Fibroblast of skin of left quadriceps (primary cell): ENCODE results near the gene ZBTB48.
"Not testable (repeated sequence)": the region's sequence is repeated elsewhere in the genome, so short reads cannot be mapped to it uniquely, and the experiment has no call there.

Experiments used
- DNase-seq, 2 experiments: peaks; one replicate each; pipeline ENCODE4 v3.0.0-alpha.2; 2013; ENCODE audit warnings: low read depth in 2 of 2

The ZBTB48 gene

DNA sequence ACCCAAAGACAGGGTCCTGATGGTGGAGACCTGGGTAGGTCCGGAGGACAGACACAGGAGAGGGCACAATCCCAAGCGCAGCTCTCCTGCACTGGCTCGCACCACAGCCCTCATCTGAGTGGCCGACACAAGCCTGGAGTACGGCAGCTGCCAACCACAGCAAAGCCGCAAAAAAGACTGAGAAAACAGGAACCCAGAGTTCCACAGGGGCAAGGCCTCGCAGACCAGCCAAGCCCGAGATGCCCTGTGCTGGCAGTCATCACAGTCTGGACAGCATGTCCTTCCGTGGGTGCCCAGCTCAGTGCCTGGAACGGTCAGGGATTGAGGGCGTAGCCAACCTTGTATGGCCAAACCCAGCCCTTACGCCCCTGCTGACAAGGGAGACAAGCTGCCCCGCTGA, 11.4 kb downstream of the ZBTB48 start:
- no peak for DNase-seq

DNA sequence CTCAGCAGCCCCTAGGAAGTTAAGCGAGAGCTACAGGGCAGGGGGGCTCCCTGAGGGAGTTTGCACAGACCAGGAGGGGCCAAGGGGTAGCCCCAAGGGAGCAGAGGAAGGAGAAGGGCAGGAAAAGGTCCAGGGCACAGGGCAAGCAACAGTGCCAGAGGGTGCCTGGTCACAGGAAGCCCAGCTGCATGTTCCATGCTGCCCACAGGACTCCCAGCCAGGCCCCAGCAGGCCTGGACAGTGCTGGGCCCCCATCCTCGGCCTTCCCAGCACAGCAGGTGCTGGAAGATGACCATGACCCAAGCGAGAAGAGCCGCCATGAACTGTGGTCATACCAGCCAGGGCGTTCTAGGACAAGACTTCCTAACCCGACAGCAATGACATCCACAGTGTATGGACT, 11.8 kb downstream of the ZBTB48 start:
- no peak for DNase-seq

GRCh38 chr1:6592441-6592840, 12.6 kb downstream of the ZBTB48 start:
- no peak for DNase-seq

DNA sequence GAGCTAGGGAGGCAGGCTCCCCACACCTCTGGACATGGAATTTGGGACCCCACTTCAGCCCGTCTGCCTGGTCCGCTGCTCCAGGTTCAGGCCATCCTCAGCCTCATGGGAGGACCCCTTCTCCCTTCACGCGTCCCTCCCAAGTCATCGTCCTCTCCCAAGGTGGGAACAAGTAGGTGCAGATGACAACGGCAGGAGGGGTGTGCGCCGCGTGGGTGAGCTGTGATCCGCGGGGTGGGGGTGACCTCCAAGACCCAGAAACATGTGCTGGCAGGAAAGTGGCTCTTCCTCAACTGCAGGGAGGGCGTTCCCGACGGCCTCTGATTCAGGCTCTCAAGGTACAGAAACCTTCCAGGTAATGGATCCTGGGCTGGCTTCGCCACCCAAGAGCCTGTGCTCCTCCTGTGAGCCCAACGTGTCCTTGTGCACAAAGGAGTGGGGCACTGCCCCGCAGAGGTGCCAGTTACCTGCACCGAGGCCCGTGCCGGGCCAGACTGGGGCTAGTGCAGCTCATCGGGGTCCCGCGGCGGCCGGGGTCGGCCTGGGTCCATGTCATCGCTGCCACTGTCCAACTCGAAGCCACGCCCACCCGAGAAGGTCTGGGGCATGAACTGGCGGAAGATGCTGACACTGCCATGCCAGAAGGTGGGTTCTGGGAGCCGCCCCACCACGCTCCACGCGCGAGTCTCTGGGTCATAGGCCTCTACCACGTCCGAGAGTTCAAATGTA, 13.2 kb downstream of the ZBTB48 start:
- no peak for DNase-seq

DNA sequence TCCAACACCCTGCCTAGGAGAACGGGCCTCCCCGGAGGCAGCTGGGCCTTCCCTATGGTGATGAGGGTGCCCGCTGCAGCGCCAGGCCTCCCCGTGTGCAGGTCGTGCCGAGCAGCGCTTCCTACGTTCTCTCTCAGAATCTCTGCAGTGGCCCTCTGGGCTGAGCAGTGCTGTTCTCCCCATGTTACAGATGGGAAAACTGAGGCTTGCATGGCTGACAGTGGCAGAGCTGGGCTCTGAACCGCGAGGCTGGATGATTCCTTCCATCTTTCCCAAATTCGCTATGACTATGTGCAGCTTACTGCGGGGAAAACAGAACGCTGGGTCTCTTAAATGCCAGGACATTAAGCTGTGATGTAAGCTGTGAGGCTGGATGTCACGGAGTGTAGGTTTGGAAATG, 14.0 kb downstream of the ZBTB48 start:
- DNase-seq, result no peak

- no peak for DNase-seq
Observed at GRCh38 chr1:6594977-6595740, 15.4 kb downstream of the ZBTB48 start.

GRCh38 chr1:6596351-6596750, 16.6 kb downstream of the ZBTB48 start:
- DNase-seq, result no peak

DNA sequence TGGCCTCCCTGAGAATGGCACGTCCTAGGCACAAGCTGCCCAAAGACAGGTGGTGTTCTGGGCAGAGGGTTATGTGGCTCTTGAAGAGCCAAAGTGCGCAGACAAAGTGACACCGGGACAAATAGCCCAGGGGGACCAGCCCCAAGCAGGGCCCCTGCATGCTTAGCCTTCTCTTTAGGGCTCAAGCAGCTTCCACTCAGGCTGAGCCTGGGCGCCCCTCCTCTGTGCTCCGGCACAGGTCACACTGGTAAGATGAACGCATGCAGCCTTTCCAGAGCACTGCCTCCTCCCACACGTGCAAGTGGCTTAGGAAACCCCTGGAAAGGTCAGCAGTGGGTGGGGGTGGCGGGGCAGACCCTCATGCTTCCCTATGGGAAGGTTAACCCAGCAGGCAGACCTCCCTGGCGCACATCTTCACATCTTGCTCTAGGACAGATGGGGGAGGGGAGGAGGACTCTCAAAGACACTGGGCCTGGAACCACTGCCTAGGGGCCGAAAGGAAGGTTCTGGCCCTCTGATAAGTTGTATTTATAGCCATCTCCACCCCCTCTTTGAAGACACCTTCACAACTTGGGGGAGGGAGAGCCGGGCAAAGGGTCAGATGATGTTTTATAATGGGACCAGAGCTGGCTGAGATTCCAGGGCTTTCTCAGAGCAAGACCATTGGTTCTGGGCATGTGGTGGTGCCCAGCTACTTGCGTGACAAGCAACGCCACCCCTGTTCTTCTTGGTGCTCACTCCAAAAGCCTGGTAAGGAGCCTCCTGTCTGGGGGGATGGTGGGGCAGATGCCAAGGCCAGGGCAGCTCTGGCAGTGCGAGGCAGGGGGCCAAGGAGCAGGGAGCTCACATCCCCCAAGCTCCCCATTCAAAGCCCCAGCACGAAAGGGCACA, 17.3 kb downstream of the ZBTB48 start:
- DNase-seq, result no peak

- DNase-seq, result no peak
Observed at GRCh38 chr1:6597777-6598131, 18.0 kb downstream of the ZBTB48 start.

DNA sequence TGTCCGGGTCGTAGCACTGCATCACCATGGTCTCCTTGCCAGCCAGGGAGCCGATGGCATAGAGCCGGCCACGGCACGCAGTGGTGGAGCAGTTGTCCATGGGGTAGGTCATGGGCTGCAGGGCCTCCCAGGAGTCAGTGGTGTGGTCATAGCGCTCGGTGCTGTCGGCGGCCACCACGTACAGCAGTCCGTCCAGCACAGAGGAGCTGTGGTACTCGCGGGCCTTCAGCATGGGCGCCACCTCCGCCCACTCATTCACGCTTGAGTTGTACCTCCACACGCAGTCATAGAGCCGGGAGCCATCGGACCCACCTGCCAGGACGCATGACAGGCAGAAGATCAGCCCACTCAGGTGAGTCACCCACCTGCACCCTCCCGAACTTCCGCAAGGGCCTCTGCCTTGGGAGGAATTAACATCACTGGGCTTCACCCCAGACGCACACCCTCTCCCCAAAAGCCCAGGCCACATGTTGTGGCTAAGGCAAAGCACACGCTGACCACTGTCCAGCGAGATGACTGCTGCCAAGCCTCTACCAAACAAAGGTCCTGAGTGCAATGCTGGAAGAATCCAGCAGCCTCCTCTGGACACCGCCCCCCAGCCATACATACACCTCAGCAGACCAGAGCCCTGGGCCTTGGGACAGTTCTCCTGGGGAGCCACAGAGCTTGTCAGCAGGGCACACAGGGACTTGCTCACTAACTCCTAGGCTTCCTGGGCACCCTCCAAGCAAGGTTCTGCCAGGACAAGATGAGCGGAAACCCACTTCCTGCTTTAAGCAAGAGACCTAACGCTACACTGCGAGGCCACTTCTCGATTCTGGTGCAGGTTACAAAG, 19.6 kb downstream of the ZBTB48 start:
- DNase-seq, result no peak

DNA sequence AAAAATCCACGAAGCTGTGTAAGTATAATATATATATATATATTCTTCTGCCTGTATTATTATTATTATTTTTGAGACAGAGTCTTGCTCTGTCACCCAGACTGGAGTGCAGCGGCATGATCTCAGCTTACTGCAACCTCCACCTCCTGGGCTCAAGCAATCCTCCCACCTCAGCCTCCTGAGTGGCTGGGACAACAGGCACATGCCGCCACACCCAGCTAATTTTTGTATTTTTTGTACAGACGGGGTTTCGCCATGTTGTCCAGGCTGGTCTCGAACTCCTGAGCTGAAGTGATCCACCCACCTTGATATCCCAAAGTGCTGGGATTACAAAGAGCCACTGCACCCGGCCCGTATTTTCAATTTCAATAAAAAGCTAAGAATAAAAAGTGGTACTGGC, 20.2 kb downstream of the ZBTB48 start:
- DNase-seq, result not testable (repeated sequence)

DNA sequence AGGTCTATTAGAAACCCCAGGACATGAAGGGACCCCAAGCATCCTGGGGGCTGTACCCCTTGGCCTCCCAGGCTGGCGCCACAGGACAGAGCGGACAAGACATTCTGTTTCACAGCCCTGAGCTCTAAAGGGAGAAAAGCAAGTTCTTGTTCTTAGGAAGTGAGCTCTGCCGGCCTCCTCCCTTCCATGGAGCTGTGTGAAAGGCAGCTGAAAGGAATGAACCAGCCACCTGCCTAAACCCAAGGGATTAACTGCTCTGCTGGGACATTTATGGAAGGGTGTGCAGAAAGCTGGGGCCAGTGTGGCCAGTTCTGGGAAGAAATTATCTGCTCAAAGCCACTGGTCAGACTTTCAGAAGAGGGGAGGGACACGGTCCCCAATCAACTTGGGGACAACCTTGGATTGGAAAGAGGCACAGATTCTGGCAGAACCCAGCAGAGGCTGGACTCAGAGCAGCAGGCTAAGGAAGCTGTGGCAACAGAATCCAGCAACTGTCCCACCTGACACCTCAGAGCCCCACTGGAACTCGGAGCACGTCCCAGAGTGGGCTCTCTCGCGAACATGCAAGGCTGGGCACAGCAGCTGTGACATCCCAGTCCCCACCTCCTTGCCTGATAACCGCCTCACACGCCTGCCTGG, 20.7 kb downstream of the ZBTB48 start:
- no peak for DNase-seq

DNA sequence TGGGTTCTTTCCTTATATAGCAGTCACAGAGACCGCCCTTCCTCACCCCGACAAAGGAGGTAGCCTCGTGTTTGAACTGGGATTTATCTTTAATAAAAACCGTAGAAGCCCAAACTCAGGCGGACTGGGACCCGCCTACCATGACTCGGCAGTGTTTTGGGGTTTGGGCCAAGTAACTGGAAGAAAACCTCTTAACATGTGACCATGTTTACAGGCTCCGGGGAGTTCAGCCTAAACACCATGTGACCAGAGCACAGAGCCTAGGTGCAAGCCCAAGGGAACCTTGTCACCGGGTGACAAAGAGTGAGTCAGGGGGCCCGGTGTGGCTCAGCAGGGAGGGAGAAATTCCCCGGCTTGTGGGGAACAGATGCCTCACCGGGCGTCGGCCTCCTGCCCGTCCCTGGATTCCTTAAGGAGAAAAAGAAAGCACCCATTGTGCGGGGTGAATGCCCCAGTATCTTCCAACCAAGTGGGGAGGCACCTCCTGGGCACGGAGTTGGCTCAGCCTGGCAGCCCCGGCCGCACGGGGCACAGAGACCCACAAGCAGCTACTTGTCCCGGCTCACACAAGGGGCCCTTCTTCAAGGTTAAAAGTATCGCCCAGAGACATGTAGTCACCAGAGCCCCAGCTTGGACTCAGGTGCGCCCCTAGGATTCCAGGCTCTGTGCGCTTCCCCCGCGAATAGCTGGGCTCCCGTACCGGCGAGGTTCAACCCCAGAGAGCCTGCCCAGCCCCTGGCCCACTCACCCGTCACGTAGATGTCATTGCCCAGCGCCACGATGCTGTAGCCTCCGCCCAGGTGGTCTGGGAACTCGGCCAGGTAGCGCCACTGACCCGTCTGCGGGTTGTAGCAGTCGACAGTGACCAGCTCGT, 21.5 kb downstream of the ZBTB48 start:
- DNase-seq, result peak; percentile 65 to 69

- no peak for DNase-seq
Observed at GRCh38 chr1:6601923-6602668, 22.3 kb downstream of the ZBTB48 start.

- peak; percentile 75 to 76 for DNase-seq
Observed at GRCh38 chr1:6602669-6603237, 23.0 kb downstream of the ZBTB48 start, which contains the start of gene KLHL21. Gene KLHL21, minus strand, starts transcription at chr1:6602869. Its CDS starts 52 bp downstream, at chr1:6602817.

DNA sequence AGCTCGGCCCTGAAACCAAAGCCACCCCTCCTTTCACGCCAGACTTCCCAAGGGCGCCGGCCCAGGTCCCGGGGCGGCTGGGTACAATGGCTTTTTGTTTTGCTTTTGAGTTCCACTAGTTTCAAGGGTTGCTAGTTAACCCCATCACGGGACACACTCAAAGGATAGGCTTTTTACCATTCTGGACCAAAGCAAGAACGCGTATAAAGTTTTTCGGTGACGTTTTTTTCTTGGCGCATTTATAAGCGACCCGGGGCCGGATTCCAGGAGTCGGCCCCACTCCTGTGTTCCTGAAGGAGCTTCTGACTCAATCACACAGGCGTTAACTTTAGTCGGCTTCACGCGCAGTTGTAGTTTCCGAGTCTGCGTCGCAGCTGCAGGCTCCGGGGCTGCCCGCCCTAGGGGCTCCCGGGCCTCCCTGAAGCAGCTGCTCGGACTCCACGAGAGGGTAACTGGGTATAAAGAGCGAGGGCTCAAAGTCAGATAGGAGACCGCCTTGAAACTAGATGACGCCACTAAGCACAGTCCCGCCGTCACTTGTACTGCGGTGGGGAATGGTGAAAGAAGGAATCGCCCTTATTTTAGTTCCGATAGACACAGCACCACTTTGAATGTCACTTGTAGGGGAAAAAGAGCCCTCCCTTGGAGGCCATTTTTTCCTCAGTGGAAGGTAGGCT, 23.6 kb downstream of the ZBTB48 start:
- peak; percentile 60 to 62 for DNase-seq

GRCh38 chr1:6603915-6604558, 24.2 kb downstream of the ZBTB48 start:
- peak; percentile 77 to 78 for DNase-seq
